HFFc6 (cell line): Measurements from ENCODE around the gene GMEB2. TPM values are rescaled to one million over a fixed set of nuclear protein-coding genes. Genes with fewer than 3 reads are reported as not detected.

Experiments
- DNase-seq: peaks from one replicate; pipeline ENCODE4 v3.0.0-alpha.2; 2018
- H3K27ac Mint-ChIP-seq: 2 replicates; pipeline ENCODE4 v1.8.0; 2020; ENCODE audit warnings: mild to moderate bottlenecking, mixed read lengths
- H3K27me3 Mint-ChIP-seq: 2 replicates; pipeline ENCODE4 v1.8.0; 2021; ENCODE audit warnings: mild to moderate bottlenecking, moderate library complexity, mixed read lengths; ENCODE audit not compliant: insufficient read depth
- H3K36me3 Mint-ChIP-seq: 2 replicates; pipeline ENCODE4 v1.8.0; 2021; ENCODE audit warnings: low read depth, mixed read lengths
- H3K4me1 Mint-ChIP-seq: 2 replicates; pipeline ENCODE4 v1.8.0; 2020; ENCODE audit warnings: low read depth, mixed read lengths
- H3K4me3 Mint-ChIP-seq: 2 replicates; pipeline ENCODE4 v1.8.0; 2020; ENCODE audit warnings: mild to moderate bottlenecking, moderate library complexity, mixed read lengths
- H3K9me3 Mint-ChIP-seq: 2 replicates; pipeline ENCODE4 v1.8.0; 2020; ENCODE audit warnings: mild to moderate bottlenecking, mixed read lengths
- total RNA-seq, 6 experiments: library from RNA; stranded (reverse); fragmentation: NEBNext Ultra II Directional; extraction: Animal tissue kit (Norgen Biotek cat#: 25700); gene quantifications; 2 replicates in 1 of 6; 3 replicates in 5 of 6; pipeline ENCODE4 v1.2.3, GENCODE V29; 2021
- TF ChIP-seq, protein P1 (sequence below): fragments of 200-600 bp; sonication (generic); IDR thresholded peaks from 2 replicates; pipeline ENCODE4 v1.5.0; 2021; ENCODE audit warnings: antibody characterized with exemption, mild to moderate bottlenecking

Gene GMEB2
- total RNA-seq, 6 experiments from 2014 or later, result 10.9 to 12.4 (median 12.0) TPM

DNA sequence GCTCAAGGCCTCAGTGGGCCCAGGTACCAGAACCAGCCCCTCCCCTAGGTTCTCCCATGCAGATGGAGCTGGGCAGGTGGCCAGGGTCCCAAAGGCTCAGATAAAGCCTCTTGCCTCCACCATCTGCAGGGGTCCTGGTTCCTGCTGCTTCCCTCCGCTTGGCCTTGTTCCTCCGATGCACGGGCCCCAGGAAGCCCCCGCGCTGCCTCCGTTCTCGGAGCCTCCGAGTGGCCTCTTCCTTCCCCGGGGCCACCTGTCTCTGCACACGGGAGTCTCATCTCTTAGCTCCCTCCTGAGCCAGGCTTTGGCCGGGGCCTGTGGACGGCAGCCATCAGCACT, 87.8 kb downstream of the GMEB2 start:
- Mint-ChIP-seq H3K36me3 (no peaks in the 10 kb centered on the region), H3K9me3 (no peaks in the 10 kb centered on the region), H3K27ac (no peak overlapping the region), H3K4me1 (peaks cover 5% of the 10 kb centered on the region; the same call in 1 of the 2 replicates), H3K27me3 (peaks cover 2% of the 10 kb centered on the region; the same call in 1 of the 2 replicates), H3K4me3 (no peak overlapping the region)
- TF ChIP-seq, protein P1, sequence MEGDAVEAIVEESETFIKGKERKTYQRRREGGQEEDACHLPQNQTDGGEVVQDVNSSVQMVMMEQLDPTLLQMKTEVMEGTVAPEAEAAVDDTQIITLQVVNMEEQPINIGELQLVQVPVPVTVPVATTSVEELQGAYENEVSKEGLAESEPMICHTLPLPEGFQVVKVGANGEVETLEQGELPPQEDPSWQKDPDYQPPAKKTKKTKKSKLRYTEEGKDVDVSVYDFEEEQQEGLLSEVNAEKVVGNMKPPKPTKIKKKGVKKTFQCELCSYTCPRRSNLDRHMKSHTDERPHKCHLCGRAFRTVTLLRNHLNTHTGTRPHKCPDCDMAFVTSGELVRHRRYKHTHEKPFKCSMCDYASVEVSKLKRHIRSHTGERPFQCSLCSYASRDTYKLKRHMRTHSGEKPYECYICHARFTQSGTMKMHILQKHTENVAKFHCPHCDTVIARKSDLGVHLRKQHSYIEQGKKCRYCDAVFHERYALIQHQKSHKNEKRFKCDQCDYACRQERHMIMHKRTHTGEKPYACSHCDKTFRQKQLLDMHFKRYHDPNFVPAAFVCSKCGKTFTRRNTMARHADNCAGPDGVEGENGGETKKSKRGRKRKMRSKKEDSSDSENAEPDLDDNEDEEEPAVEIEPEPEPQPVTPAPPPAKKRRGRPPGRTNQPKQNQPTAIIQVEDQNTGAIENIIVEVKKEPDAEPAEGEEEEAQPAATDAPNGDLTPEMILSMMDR, result no peak
- DNase-seq, result no peak

DNA sequence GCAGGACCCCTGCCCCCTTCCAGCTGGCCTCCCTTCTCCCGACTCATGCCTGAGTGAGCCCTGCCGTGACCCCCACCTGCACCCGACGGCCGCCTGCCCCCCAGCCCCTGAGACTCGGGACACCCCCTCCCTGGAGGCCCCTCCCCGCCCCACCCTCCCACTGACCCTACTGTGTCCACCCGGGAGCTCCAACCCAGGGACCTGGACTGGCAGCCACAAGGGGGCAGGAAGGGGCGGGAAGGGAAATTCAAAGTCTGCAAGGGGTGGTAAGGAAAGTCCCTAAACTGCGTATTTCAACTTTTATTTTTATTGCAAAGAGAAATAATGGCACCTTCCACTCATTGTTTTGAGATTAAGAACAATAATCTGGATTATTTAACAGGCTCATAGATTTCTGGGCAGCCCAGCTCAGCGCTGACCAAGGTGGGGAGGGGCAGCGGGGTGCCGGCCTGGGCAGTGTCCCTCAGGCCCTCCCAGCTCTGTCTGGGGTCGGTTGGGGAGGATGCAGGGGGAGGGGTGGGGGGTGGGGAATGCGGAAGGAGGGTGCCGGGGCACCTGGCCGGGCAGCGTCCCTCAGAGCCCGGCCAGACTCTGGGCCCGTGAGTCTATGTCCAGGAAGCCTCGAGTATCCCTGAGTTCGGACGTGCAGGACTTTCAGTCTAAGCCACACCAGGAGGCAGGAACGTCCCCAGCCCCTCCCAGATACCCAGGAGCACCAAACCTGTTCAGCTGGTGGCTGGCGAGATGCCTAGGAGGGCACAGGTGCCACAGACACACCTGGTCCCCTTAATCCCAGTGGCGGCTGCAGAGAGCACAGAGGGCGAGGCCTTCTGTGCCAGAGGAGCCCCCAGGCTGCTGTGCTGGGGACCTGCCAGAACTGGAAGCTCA, 88.5 kb downstream of the GMEB2 start:
- peak overlapping the region; percentile 58; the same call in 1 of the 2 replicates for H3K4me3 Mint-ChIP-seq
- TF ChIP-seq, protein P1, result peak; percentile 73
- no peaks in the 10 kb centered on the region for H3K9me3 Mint-ChIP-seq
- H3K36me3 Mint-ChIP-seq, result no peaks in the 10 kb centered on the region
- DNase-seq, result no peak
- H3K4me1 Mint-ChIP-seq, result peaks cover 5% of the 10 kb centered on the region; the same call in 1 of the 2 replicates
- peaks cover 2% of the 10 kb centered on the region; the same call in 1 of the 2 replicates for H3K27me3 Mint-ChIP-seq
- H3K27ac Mint-ChIP-seq, result no peak overlapping the region

Other genes with a start within 250 kb of the GMEB2 start
- not detected for gene KCNQ2, start 154.4 kb downstream of the GMEB2 start, total RNA-seq
- gene EEF1A2, start 128.0 kb downstream of the GMEB2 start, total RNA-seq, result 1 to 10 TPM; 1.1 to 7.2 (median 1.7) TPM
- 100 to 1,000 TPM; 388 to 518 (median 443) TPM for gene PPDPF, start 106.3 kb downstream of the GMEB2 start, total RNA-seq
- under 1 TPM in 2 of 6 experiments, not detected in 4; 0.07 TPM for gene PTK6, start 89.7 kb downstream of the GMEB2 start, total RNA-seq
- gene SRMS, start 79.4 kb downstream of the GMEB2 start, total RNA-seq, result not detected
- gene FNDC11, start 72.9 kb downstream of the GMEB2 start, total RNA-seq, result not detected
- gene HELZ2, start 52.9 kb downstream of the GMEB2 start, total RNA-seq, result 10 to 100 TPM; 14.7 to 20.4 (median 16.5) TPM
- gene STMN3, start 26.3 kb upstream of the GMEB2 start, total RNA-seq, result 1 to 10 TPM in 5 of 6 experiments, under 1 TPM in 1; 0.77 to 3.2 (median 1.5) TPM
- gene RTEL1, start 31.2 kb upstream of the GMEB2 start, total RNA-seq, result 10 to 100 TPM; 19.0 to 26.8 (median 22.7) TPM
- gene TNFRSF6B, start 69.6 kb upstream of the GMEB2 start, total RNA-seq, result 1 to 10 TPM in 3 of 6 experiments, under 1 TPM in 3; 0.33 to 1.8 (median 1.1) TPM
- 10 to 100 TPM; 35.1 to 44.2 (median 37.4) TPM for gene ARFRP1, start 80.9 kb upstream of the GMEB2 start, total RNA-seq
- gene ZGPAT, start 80.9 kb upstream of the GMEB2 start, total RNA-seq, result 10 to 100 TPM; 18.3 to 22.9 (median 19.6) TPM
- 1 to 10 TPM; 3.4 to 6.1 (median 4.6) TPM for gene LIME1, start 109.6 kb upstream of the GMEB2 start, total RNA-seq
- 100 to 1,000 TPM in 3 of 6 experiments, 10 to 100 TPM in 3; 89.6 to 122 (median 102) TPM for gene SLC2A4RG, start 112.7 kb upstream of the GMEB2 start, total RNA-seq
- 1 to 10 TPM in 2 of 6 experiments, under 1 TPM in 4; 0.38 to 1.1 (median 0.64) TPM for gene ZBTB46, start 204.2 kb upstream of the GMEB2 start, total RNA-seq
- not detected for gene ABHD16B, start 234.4 kb upstream of the GMEB2 start, total RNA-seq
- 100 to 1,000 TPM; 161 to 196 (median 169) TPM for gene TPD52L2, start 238.2 kb upstream of the GMEB2 start, total RNA-seq